H1 (cell line): Measurements from ENCODE around the gene PWP1. TPM values are rescaled to one million over a fixed set of nuclear protein-coding genes. Genes with fewer than 3 reads are reported as not detected.
A peak's percentile ranks its signal among the peaks of the same experiment; 100 is the strongest.

Experiments
- CTCF ChIA-PET: fragments of 300-600 bp; sonication (Branson Sonifier 250); formaldehyde crosslinking; loops from one replicate; lab custom pipeline; 2021; ENCODE audit not compliant: partially characterized antibody; lab: Charles Lee
- POLR2A ChIA-PET: fragments of 300-600 bp; sonication (Branson Sonifier 250); formaldehyde crosslinking; loops from one replicate; lab custom pipeline; 2021; ENCODE audit warnings: inconsistent platforms; ENCODE audit not compliant: partially characterized antibody; lab: Charles Lee
- DNase-seq, 2 experiments: peaks; one replicate each; pipeline versions ENCODE4 v3.0.0 to v3.0.0-alpha.2; 2010 to 2022; ENCODE audit warnings: low spot score in 2 of 2, low read depth in 1 of 2, mixed read lengths in 1 of 2
- FAIRE-seq: peaks from 2 replicates; lab custom pipeline; 2011; peaks lifted over from hg19 to GRCh38; lab: Jason Lieb, UNC
- H2AFZ ChIP-seq: 2 replicates; pipeline ENCODE4 v1.8.1; 2012; ENCODE audit warnings: low read length, inconsistent platforms
- H2AK5ac ChIP-seq: 2 replicates; pipeline ENCODE4 v1.6.1; 2013; ENCODE audit warnings: low read depth, low read length
- H2BK120ac ChIP-seq: replicated peaks from 2 replicates; pipeline ENCODE3; 2013; ENCODE audit warnings: low read depth, low read length, inconsistent platforms
- H2BK12ac ChIP-seq: 2 replicates; pipeline ENCODE4 v1.6.1; 2013; ENCODE audit warnings: low read depth, low read length
- H2BK15ac ChIP-seq: 2 replicates; pipeline ENCODE4 v1.6.1; 2013; ENCODE audit warnings: low read length
- H2BK20ac ChIP-seq: 2 replicates; pipeline ENCODE4 v1.6.1; 2013; ENCODE audit warnings: low read length
- H2BK5ac ChIP-seq: 2 replicates; pipeline ENCODE4 v1.6.1; 2013; ENCODE audit warnings: low read depth, low read length
- H3K14ac ChIP-seq: 2 replicates; pipeline ENCODE4 v1.6.1; 2013; ENCODE audit warnings: inconsistent platforms; ENCODE audit not compliant: insufficient read length
- H3K18ac ChIP-seq: 2 replicates; pipeline ENCODE4 v1.6.1; 2013; ENCODE audit warnings: low read length; ENCODE audit errors: extremely low read depth
- H3K23ac ChIP-seq: 2 replicates; pipeline ENCODE4 v1.6.1; 2013; ENCODE audit warnings: inconsistent platforms; ENCODE audit not compliant: insufficient read length
- H3K23me2 ChIP-seq: 2 replicates; pipeline ENCODE4 v1.6.1; 2013; ENCODE audit warnings: low read depth, low read length
- H3K27ac ChIP-seq: 2 replicates; pipeline ENCODE4 v1.6.1; 2011; ENCODE audit warnings: low read depth, low read length, inconsistent platforms
- H3K27me3 ChIP-seq, 4 experiments: replicated peaks in 1 of 4; 1 replicate in 1 of 4; 2 replicates in 3 of 4; pipeline versions ENCODE4 v1.6.1 to v1.8.1; 2011 to 2013; ENCODE audit warnings: low read length in 3 of 4, mild to moderate bottlenecking in 3 of 4, inconsistent platforms in 2 of 4, mixed read lengths in 2 of 4, moderate library complexity in 1 of 4; ENCODE audit not compliant: control insufficient read depth in 3 of 4, insufficient read depth in 3 of 4; ENCODE audit errors: extremely low read depth in 1 of 4
- H3K36me3 ChIP-seq, 4 experiments: 2 replicates each; pipeline versions ENCODE4 v1.6.1 to v1.8.1; 2011 to 2013; ENCODE audit warnings: mild to moderate bottlenecking in 4 of 4, low read length in 3 of 4, moderate library complexity in 2 of 4, control low read depth in 1 of 4, inconsistent platforms in 1 of 4; ENCODE audit not compliant: insufficient read depth in 4 of 4, control insufficient read depth in 2 of 4
- H3K4ac ChIP-seq: replicated peaks from 2 replicates; pipeline ENCODE3; 2013; ENCODE audit warnings: low read length, low read depth, mixed read lengths, inconsistent platforms; ENCODE audit not compliant: insufficient read length
- H3K4me1 ChIP-seq, 4 experiments: replicated peaks in 1 of 4; 1 replicate in 1 of 4; 2 replicates in 3 of 4; pipeline versions ENCODE4 v1.6.1 to v1.8.1; 2011 to 2013; ENCODE audit warnings: low read length in 3 of 4, inconsistent platforms in 2 of 4, mixed read lengths in 1 of 4; ENCODE audit not compliant: insufficient read depth in 4 of 4, control insufficient read depth in 3 of 4
- H3K4me2 ChIP-seq, 2 experiments: 2 replicates each; pipeline versions ENCODE4 v1.6.1 to v1.8.1; 2011 to 2013; ENCODE audit warnings: low read depth in 2 of 2, low read length in 2 of 2, control low read depth in 1 of 2, inconsistent platforms in 1 of 2, mild to moderate bottlenecking in 1 of 2; ENCODE audit not compliant: insufficient read depth in 1 of 2
- H3K4me3 ChIP-seq, 4 experiments: fragments of 200-600, 300-600 bp in 1 of 4; sonication (generic), shearing (Covaris generic), sonication (Bioruptor Twin) in 1 of 4; 2 replicates each; pipeline versions ENCODE4 v1.5.1 to v1.8.1; 2011 to 2016; ENCODE audit warnings: low read length in 4 of 4, low read depth in 3 of 4, control low read depth in 2 of 4, inconsistent platforms in 2 of 4, mild to moderate bottlenecking in 2 of 4, mixed read lengths in 1 of 4, moderate library complexity in 1 of 4; ENCODE audit not compliant: insufficient read depth in 2 of 4; ENCODE audit errors: extremely low read depth in 1 of 4
- H3K56ac ChIP-seq: replicated peaks from 2 replicates; pipeline ENCODE3; 2013; ENCODE audit warnings: low read depth, mild to moderate bottlenecking, mixed read lengths, low read length, inconsistent platforms; ENCODE audit not compliant: insufficient read length
- H3K79me1 ChIP-seq: 2 replicates; pipeline ENCODE4 v1.6.1; 2013; ENCODE audit warnings: low read depth, low read length, control low read depth
- H3K79me2 ChIP-seq, 2 experiments: 2 replicates each; pipeline versions ENCODE4 v1.6.1 to v1.8.1; 2012 to 2013; ENCODE audit warnings: low read length in 2 of 2, mild to moderate bottlenecking in 2 of 2, inconsistent platforms in 1 of 2; ENCODE audit not compliant: insufficient read depth in 2 of 2, control insufficient read depth in 1 of 2
- H3K9ac ChIP-seq, 4 experiments: replicated peaks in 1 of 4; 1 replicate in 1 of 4; 2 replicates in 3 of 4; pipeline versions ENCODE4 v1.6.1 to v1.8.1; 2011 to 2013; ENCODE audit warnings: low read depth in 3 of 4, low read length in 3 of 4, control low read depth in 2 of 4, mild to moderate bottlenecking in 2 of 4, moderate library complexity in 2 of 4, inconsistent platforms in 1 of 4; ENCODE audit errors: extremely low read depth in 1 of 4
- H3K9me3 ChIP-seq, 2 experiments: 2 replicates each; pipeline versions ENCODE4 v1.6.1 to v1.8.1; 2012 to 2013; ENCODE audit warnings: mild to moderate bottlenecking in 2 of 2, moderate library complexity in 2 of 2, control low read depth in 1 of 2, inconsistent platforms in 1 of 2, low read depth in 1 of 2, low read length in 1 of 2, mixed read lengths in 1 of 2; ENCODE audit not compliant: insufficient read depth in 2 of 2
- H4K20me1 ChIP-seq, 2 experiments: replicated peaks in 1 of 2; 2 replicates each; pipeline versions ENCODE3 to v1.8.1; 2011 to 2013; ENCODE audit warnings: inconsistent platforms in 2 of 2, low read length in 2 of 2, mild to moderate bottlenecking in 1 of 2; ENCODE audit not compliant: insufficient read depth in 2 of 2, control insufficient read depth in 1 of 2
- H4K5ac ChIP-seq: 2 replicates; pipeline ENCODE4 v1.6.1; 2013; ENCODE audit warnings: low read length, low read depth, mixed read lengths, inconsistent platforms; ENCODE audit not compliant: insufficient read length
- H4K8ac ChIP-seq: 2 replicates; pipeline ENCODE4 v1.8.0; 2013; ENCODE audit warnings: mild to moderate bottlenecking, moderate library complexity, low read length, inconsistent platforms; ENCODE audit not compliant: insufficient read depth; ENCODE audit errors: extremely low read depth
- H4K91ac ChIP-seq: replicated peaks from 2 replicates; pipeline ENCODE3; 2013; ENCODE audit warnings: low read length, mixed read lengths, inconsistent platforms; ENCODE audit not compliant: insufficient read length
- ATF3 ChIP-seq: IDR thresholded peaks from 2 replicates; pipeline ENCODE4 v1.6.1; 2011; ENCODE audit warnings: low read depth, mild to moderate bottlenecking, low read length; ENCODE audit not compliant: insufficient read depth
- BACH1 ChIP-seq: IDR thresholded peaks from 2 replicates; pipeline ENCODE4 v1.6.1; 2012; ENCODE audit warnings: low read length, improper control_type of control experiment
- CHD2 ChIP-seq: IDR thresholded peaks from 2 replicates; pipeline ENCODE4 v1.6.1; 2012; ENCODE audit warnings: low read length, improper control_type of control experiment
- FOSL1 ChIP-seq: IDR thresholded peaks from 2 replicates; pipeline ENCODE4 v1.6.1; 2011; ENCODE audit warnings: mild to moderate bottlenecking, low read depth, low read length, moderate library complexity; ENCODE audit not compliant: insufficient read depth
- KDM1A ChIP-seq: fragments of 200-600, 300-600 bp; sonication (generic); IDR thresholded peaks from 2 replicates; pipeline ENCODE4 v1.7.1; 2016; ENCODE audit warnings: mild to moderate bottlenecking, low read length, borderline replicate concordance
- KDM5A ChIP-seq: fragments of 200-600 bp; IDR thresholded peaks from 2 replicates; pipeline ENCODE4 v1.7.1; 2012; ENCODE audit warnings: mild to moderate bottlenecking, low read length, inconsistent platforms, mixed read lengths
- RAD21 ChIP-seq, 2 experiments: IDR thresholded peaks in 1 of 2; conservative IDR thresholded peaks in 1 of 2; 2 replicates each; pipeline ENCODE4 v1.6.1; 2011; ENCODE audit warnings: low read depth in 2 of 2, low read length in 2 of 2, improper control_type of control experiment in 1 of 2, inconsistent platforms in 1 of 2, mild to moderate bottlenecking in 1 of 2, moderate library complexity in 1 of 2
- TBP ChIP-seq: IDR thresholded peaks from 2 replicates; pipeline ENCODE4 v1.6.1; 2011; ENCODE audit warnings: low read depth, low read length, improper control_type of control experiment
- TEAD4 ChIP-seq: IDR thresholded peaks from 2 replicates; pipeline ENCODE4 v1.6.1; 2012; ENCODE audit warnings: low read depth, low read length, inconsistent platforms, mixed read lengths
- WGBS, 2 experiments: shearing (Covaris generic) in 1 of 2; methylation state at CpG; one replicate each; pipeline versions ENCODE4 v1.1.6 to v1.1.7; 2013 to 2015; ENCODE audit warnings: low lambda C conversion rate in 2 of 2, mixed read lengths in 2 of 2, inconsistent platforms in 1 of 2, low coverage in 1 of 2, missing lambda C conversion rate in 1 of 2; ENCODE audit not compliant: insufficient replicate concordance in 2 of 2, insufficient coverage in 1 of 2, insufficient read length in 1 of 2; ENCODE audit errors: extremely low coverage in 1 of 2, missing lambda C conversion rate in 1 of 2; 5-methylcytosine and 5-hydroxymethylcytosine counted together
- polyA plus RNA-seq, 7 experiments: library from polyadenylated mRNA; depleted of rRNA in 3 of 7; stranded (reverse) in 5 of 7; unstranded in 2 of 7; fragments of >200 nt in 5 of 7; fragments of 200-250 nt in 2 of 7; gene quantifications; 1 replicate in 5 of 7; 2 replicates in 1 of 7; 4 replicates in 1 of 7; pipeline versions ENCODE4 v1.2.1 to v1.2.3, GENCODE V29; 2011 to 2013; ENCODE audit warnings: missing spikeins in 2 of 7, mixed read lengths in 2 of 7
- total RNA-seq: library from RNA; stranded (reverse); fragmentation: NEBNext Ultra II Directional; extraction: Animal tissue kit (Norgen Biotek cat#: 25700); gene quantifications from 2 replicates; pipeline ENCODE4 v1.2.1, GENCODE V29; 2021

The PWP1 gene
- total and polyA plus RNA-seq, 2 of the 8 experiments (the other 6 are each of a cell fraction or from before 2014, with no cell fraction given), result 57.8 to 78.5 TPM

- peak overlapping the region in 1 of 2 experiments; percentile 23; a peak in 1 of 4 replicates for H3K4me2 ChIP-seq
- no peak overlapping the region for H3K23ac ChIP-seq
- no peak overlapping the region; a peak in 1 of 7 replicates for H3K9ac ChIP-seq
- no peaks in the 10 kb centered on the region for H3K23me2 ChIP-seq
- H2AK5ac ChIP-seq, result no peak overlapping the region
- no peak overlapping the region for H3K4me3 ChIP-seq
- H3K27ac ChIP-seq, result no peak overlapping the region
- no peaks in the 10 kb centered on the region for H3K36me3 ChIP-seq
- H2AFZ ChIP-seq, result peak overlapping the region; percentile 55; the same call in 1 of the 2 replicates
- H4K5ac ChIP-seq, result no peak overlapping the region
- H2BK15ac ChIP-seq, result no peak overlapping the region
- H3K79me2 ChIP-seq, result no peaks in the 10 kb centered on the region
- H3K4ac ChIP-seq, result no peak overlapping the region
- POLR2A ChIA-PET, result interaction anchor here (0.8 to 2.1 kb wide), 5 partner anchors 9 to 27 kb away, joined by 3 to 9 read pairs (median 4); no protein-coding TSS in a partner anchor
- no peak overlapping the region for H3K56ac ChIP-seq
- H3K14ac ChIP-seq, result no peak overlapping the region
- FAIRE-seq, result no peak
- H4K91ac ChIP-seq, result no peak overlapping the region
- H4K8ac ChIP-seq, result no peak overlapping the region
- CTCF ChIA-PET, result interaction anchor here (0.7 to 3.5 kb wide), 7 partner anchors 10 to 192 kb away, joined by 3 to 19 read pairs (median 3); no protein-coding TSS in a partner anchor
- 79% methylated on average over 12 of the region's 12 CpGs; no CpG with 5 or more reads in 1 of the 2 experiments for WGBS, 2 experiments
- TF ChIP-seq KDM1A (no peak), FOSL1 (no peak), TEAD4 (no peak), RAD21 (IDR thresholded peaks at IDR 0.05 in 1 of 2, conservative IDR thresholded peaks at IDR 0.05 in 1 of 2; ENCODE audit: low read depth in 2 of 2, low read length in 2 of 2) (no peak), KDM5A (no peak), CHD2 (no peak), BACH1 (no peak), ATF3 (no peak), TBP (no peak)
- H3K9me3 ChIP-seq, result no peaks in the 10 kb centered on the region
- H3K18ac ChIP-seq, result no peak overlapping the region
- no peak for DNase-seq
- no peak overlapping the region for H2BK120ac ChIP-seq
- H2BK20ac ChIP-seq, result no peak overlapping the region
- H3K4me1 ChIP-seq, result peaks cover 0 to 18% (median 6%) of the 10 kb centered on the region in 4 experiments; a peak in 5 of 7 replicates
- H2BK12ac ChIP-seq, result peak overlapping the region; percentile 55; the same call in 1 of the 2 replicates
- H3K27me3 ChIP-seq, result no peaks in the 10 kb centered on the region
- H4K20me1 ChIP-seq, result no peaks in the 10 kb centered on the region
- no peak overlapping the region for H2BK5ac ChIP-seq
- H3K79me1 ChIP-seq, result no peaks in the 10 kb centered on the region
Observed at GRCh38 chr12:107660861-107661415, 24.7 kb upstream of the PWP1 start.
